Stimulated activated CD8-positive, alpha-beta memory T cell treated with anti-CD3 and anti-CD28 coated beads, Interleukin-15, amount 100 ng/mL, for 1 hour (primary cell): ENCODE results near the gene CEMIP.
A peak's percentile ranks its signal among the peaks of the same experiment; 100 is the strongest.

ENCODE experiments used
- DNase-seq: peaks from one replicate; pipeline ENCODE4 v3.0.0-alpha.2; 2020; ENCODE audit warnings: low read depth

CEMIP gene

DNA sequence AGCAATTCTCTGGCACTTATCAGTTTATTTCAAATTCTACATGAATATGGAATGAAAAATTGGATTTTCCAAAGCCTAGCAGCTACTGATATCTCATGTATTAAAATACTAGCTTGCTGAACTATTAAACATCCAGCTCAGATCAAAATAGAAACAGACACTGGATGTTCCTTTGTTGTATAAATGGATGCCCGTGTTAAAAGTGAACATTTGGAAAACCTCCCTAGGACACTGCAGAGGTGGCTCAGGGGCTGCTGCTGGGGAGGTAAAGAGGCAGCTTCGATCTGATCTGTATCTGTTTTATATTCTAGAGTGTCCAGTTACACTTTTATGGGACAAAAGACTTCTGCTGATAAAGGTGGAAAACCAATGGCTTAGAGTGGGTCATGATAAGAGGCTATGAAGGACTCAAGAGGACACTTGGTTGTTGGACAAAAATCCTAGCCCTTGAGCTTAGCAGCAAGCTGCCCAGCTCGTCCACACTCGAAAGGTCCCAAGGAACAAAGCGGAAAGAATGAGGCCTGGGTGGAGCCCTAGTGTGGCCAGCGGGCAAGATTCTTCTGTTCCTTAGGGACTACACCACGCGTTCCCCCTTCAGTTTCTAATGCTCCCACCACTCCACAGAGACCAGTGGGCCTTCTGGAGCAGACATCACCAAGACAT lies 200.5 kb downstream of the CEMIP start:
- no peak for DNase-seq

DNA sequence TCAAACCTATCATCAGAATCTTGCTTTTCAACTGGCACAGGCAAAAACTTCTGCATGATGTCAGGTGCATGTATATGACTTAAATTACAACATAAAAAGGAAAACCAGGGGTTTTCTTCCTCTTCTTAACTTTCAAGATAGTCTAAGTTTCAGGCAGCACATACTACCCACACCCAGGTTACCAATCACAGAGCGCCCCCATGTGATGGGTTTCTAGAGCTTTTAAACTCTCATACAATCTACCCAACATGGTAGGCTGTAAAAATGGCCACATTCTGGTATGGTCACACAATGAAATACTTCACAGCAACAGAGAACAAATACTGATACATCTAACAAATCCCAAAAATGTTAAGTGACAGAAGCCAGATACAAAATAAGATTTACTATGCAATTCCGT lies 203.0 kb downstream of the CEMIP start:
- DNase-seq, result no peak

DNA sequence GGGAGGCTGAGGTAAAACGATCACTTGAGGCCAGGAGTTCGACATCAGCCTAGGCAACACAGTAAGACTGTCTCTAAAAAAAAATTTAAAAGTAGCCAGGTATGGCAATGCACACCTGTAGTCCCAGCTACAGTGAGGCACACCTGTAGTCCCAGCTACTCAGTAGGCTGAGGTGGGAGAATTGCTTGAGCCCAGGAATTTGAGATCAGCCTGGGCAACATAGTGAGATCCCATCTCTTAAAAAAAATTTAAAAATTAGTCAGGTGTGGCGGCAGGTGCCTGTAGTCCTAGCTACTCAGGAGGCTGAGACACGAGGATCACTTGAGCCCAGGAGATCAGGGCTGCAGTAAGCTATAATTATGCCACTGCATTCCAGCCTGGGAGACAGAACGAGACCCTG lies 203.7 kb downstream of the CEMIP start:
- DNase-seq, result no peak

- DNase-seq, result no peak
Observed at GRCh38 chr15:80984856-80985255, 205.7 kb downstream of the CEMIP start.

GRCh38 chr15:80985981-80986380 lies 206.8 kb downstream of the CEMIP start:
- DNase-seq, result no peak

DNA sequence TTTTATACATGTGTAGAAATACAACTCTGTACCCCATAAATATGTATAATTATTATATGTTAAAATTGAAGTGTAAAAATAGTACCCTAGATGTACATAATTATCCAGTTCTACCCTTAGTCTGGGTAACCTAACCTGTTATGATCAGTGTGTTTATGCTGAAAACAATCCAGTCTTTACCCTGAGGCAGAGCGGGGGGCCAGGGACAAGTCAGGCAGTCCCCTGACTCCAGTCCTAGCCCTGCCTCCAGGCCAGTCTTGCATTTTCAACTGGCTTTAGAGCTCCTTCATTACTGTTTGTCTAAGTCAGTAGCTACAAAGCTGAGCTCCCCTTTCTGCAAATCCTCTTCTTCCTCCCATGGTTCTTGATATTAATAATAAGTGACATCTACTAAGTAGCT lies 207.3 kb downstream of the CEMIP start:
- no peak for DNase-seq

GRCh38 chr15:80988148-80988796 lies 209.1 kb downstream of the CEMIP start:
- DNase-seq, result no peak

DNA sequence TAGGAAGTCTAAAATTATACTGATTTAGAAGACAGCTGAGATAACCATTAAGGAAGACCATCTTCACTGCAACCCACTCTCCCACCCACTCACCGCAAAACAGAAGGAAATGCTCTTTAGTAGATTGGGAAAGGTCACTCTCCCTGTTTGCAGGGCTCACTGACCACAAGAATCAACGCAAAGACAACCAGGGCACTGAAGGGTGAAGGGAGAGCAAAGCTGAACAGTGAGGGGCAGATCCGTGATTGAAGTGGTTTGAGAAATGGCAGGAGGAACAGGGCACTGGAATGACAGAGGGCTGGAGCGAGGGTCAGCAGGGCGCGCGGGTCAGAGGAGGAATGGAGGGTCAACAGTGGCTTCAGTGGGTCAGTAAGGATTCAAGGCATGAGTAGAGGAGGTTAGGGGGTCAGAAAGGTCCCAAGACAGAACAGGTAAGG lies 209.9 kb downstream of the CEMIP start:
- no peak for DNase-seq

DNA sequence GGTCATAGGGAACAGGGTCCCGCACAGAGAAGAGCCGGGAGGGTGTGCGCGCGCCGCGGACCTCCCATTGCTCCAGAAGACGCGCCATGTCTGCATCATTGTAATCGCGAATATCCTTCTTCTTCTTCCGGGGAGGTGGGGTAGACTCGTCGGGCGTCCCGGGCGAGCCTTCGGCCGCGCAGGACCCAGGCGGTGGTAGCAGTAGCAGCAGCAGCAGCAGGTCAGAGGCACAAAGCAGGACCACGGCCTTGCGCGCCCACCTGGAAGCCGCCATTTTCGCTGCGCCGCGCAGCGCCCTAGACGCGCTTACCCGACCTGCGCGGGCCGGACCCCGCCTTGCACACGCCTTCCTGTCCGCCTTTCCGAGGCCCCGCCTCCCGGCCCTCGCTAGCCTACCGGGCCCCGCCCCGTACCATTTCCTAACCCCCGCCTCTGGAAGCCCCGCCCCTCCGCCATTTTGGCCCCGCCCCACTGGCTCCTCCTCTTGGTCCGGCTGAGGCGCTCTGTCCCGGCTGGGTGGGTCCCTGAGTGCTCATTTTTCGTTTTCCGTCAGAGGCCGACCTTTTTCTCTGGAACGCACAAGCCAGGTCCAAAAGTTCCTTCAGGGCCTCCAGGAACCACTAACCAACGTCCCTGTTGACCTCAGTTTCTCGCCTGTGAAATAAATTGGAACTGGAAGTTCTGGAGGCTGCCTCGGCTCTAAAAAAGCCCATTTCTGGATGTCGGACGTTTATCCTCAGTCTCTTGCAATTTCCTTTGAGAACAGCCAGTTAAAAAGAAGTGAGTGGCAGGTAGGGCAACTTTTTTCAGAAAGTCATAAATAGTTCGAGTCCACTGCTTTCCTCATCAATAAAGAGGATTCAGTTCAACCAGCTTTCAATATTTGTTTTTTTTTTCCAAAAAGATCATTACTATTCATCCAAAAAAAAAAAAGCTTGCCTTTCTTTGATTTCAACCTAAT lies 210.6 kb downstream of the CEMIP start, which contains the start of gene MESD:
Gene MESD (minus strand): TSS at position 302 of the 961 bp plus-strand sequence. CDS start 28 bp downstream, at position 274.
- peak; percentile 98 for DNase-seq

- no peak for DNase-seq
Observed at GRCh38 chr15:80990955-80991354, 211.8 kb downstream of the CEMIP start.

GRCh38 chr15:80991421-80991820 lies 212.3 kb downstream of the CEMIP start:
- DNase-seq, result no peak

GRCh38 chr15:80992006-80992405 lies 212.8 kb downstream of the CEMIP start:
- DNase-seq, result no peak

DNA sequence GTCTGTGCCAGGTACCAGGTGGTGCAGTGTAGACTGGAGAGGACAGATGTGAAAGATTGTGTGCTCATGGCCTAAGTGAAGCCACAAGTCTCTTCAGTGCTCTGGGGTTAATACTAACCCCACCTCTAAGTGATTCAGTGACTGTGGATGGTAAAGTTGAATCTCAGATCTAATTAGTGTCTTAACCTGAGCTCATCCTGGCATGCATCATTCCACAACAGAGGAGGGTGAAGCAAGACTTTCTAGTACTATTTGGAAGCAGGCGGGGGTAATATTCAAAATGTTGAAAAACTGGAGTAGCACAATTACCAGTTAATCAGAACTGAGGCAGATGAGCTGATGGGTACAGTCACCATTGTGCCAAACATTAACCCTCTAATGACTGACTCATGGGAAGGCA lies 213.3 kb downstream of the CEMIP start:
- DNase-seq, result no peak

- DNase-seq, result no peak
Observed at GRCh38 chr15:80996247-80996646, 217.1 kb downstream of the CEMIP start.

DNA sequence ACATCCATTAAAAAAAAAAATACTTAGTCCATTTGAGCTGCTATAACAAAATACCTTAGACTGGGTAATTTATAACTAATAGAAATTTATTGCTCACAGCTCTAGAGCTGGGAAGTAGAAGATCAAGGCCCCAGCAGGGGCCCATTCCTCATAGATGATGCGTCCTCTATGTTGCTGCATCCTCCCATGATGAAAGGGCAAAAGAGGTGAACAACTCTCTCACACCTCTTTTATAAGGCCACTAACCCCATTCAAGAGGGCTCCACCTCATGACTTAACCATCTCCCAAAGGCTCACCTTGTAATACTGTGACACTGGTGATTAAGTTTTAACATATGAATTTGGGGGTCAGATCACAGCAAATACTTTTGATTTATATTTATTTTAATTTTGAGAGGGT lies 218.5 kb downstream of the CEMIP start:
- no peak for DNase-seq

DNA sequence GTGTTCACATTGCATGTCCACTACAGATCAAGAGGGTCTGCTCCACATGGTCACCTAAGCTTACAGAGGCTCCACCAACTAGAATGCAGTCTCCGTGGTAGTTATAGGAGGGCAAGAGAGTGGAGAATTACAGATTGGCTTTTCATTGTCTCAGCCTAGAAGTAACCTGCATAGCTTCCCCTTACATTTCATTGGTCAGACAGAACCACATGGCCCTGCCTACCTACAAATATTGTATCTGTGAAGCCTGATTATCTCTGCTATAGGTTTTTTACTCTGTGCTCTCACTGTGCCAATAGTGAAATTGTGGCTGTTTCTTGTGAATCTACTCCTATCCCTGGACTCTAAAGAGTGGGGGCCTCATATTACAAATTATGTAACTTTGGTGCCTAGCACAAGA lies 219.1 kb downstream of the CEMIP start:
- no peak for DNase-seq

GRCh38 chr15:80999623-81000036 lies 220.5 kb downstream of the CEMIP start:
- no peak for DNase-seq

DNA sequence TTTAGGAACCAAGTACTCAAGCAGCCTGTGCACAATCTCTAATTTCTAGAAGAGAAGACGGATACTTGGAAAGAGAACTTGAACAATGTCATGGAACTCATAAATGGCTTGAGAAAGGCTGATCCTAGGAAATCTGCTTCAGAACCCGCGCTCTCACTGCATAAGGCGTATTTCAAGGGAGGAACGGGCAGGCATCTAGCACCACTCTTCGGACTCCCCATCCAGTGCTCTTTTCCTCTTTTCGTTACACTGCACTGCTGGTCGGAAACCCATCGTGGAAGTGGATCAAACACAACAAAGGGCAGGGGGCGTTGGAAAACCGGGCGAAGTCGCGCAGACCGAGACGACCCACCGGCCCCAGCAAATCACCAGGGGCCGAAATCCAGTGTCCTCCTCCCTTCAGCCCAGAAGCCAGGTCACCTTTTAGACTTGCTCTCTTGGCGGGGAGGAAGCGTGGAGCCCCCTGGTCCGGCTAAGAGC lies 221.0 kb downstream of the CEMIP start:
- DNase-seq, result no peak

DNA sequence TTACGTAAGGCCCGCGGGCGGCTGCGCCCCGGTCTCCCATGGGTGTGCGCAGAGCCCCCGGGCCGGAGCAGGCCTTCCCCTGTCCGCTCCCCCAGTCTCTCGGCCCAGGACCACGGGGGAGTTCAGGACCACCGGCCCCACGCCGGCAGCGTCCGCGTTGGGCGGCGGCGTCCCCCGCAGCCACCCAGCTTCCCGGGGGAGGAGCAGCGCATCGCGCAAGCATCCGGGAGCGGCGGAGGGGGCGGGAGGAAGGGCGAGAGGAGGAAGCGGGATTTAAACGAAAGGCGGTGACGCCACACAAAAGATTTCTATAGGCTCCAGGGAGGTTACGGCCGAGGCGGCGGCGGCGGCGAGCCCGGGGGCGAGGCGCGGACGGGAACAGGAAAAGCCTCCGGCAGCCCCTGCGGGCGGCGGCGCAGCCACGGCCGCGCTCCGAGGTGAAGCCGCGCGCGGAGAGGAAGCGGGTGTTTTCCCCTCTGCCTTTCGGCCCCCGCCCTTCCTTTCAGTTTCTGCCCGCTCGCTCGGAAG lies 221.5 kb downstream of the CEMIP start, which contains the start of gene TLNRD1:
Gene TLNRD1 (plus strand): TSS at position 300 of the 528 bp plus-strand sequence. CDS start 1,349 bp downstream, outside the sequence.
- DNase-seq, result peak; percentile 45
